GM12891 (cell line): Measurements from ENCODE around the gene ARHGAP8.

Experiments used
- POLR2A ChIP-seq: IDR thresholded peaks from 2 replicates; pipeline ENCODE4 v1.6.1; 2011; ENCODE audit warnings: low read depth, low read length, control low read depth
- TAF1 ChIP-seq: IDR thresholded peaks from 2 replicates; pipeline ENCODE4 v1.6.1; 2011; ENCODE audit warnings: low read depth, low read length, control low read depth

- TF ChIP-seq POLR2A (no peak), TAF1 (no peak)
These were observed 41.7 kb upstream of the ARHGAP8 start for GRCh38 chr22:44710474-44711240.
